Keratinocyte (primary cell): ENCODE measurements around the gene GPRIN1. TPM values are rescaled to one million over a fixed set of nuclear protein-coding genes. Genes with fewer than 3 reads are reported as not detected.
A peak's percentile ranks its signal among the peaks of the same experiment; 100 is the strongest.

Experiments used
- DNase-seq: peaks from one replicate; pipeline ENCODE4 v3.0.0-alpha.2; 2011; ENCODE audit warnings: low read depth, missing footprints, low spot score
- FAIRE-seq: peaks from 2 replicates; lab custom pipeline; 2011; peaks lifted over from hg19 to GRCh38; lab: Jason Lieb, UNC
- H2AFZ ChIP-seq: 2 replicates; pipeline ENCODE4 v1.6.0; 2012; ENCODE audit warnings: low read length, control low read depth, inconsistent platforms; ENCODE audit not compliant: control insufficient read depth
- H3K27ac ChIP-seq: 2 replicates; pipeline ENCODE4 v1.5.1; 2011; ENCODE audit warnings: low read length; ENCODE audit not compliant: control insufficient read depth, insufficient read depth
- H3K27me3 ChIP-seq: 3 replicates; pipeline ENCODE4 v1.6.0; 2011; ENCODE audit warnings: low read length; ENCODE audit not compliant: control insufficient read depth, insufficient read depth; ENCODE audit errors: extremely low read depth
- H3K36me3 ChIP-seq, 2 experiments: 2 replicates in 1 of 2; 3 replicates in 1 of 2; pipeline ENCODE4 v1.5.1; 2011; ENCODE audit warnings: low read length in 2 of 2, mild to moderate bottlenecking in 1 of 2; ENCODE audit not compliant: control insufficient read depth in 2 of 2, insufficient read depth in 2 of 2; ENCODE audit errors: extremely low read depth in 1 of 2
- H3K4me1 ChIP-seq: 3 replicates; pipeline ENCODE4 v1.5.1; 2011; ENCODE audit warnings: low read length; ENCODE audit not compliant: control insufficient read depth, insufficient read depth; ENCODE audit errors: extremely low read depth
- H3K4me2 ChIP-seq: 3 replicates; pipeline ENCODE4 v1.6.0; 2011; ENCODE audit warnings: low read depth, low read length; ENCODE audit not compliant: control insufficient read depth, insufficient read depth; ENCODE audit errors: extremely low read depth
- H3K4me3 ChIP-seq, 3 experiments: fragments of 200-600 bp in 1 of 3; sonication (generic) in 1 of 3; 2 replicates in 2 of 3; 3 replicates in 1 of 3; pipeline ENCODE4 v1.5.1; 2011 to 2016; ENCODE audit warnings: low read length in 3 of 3, mild to moderate bottlenecking in 3 of 3, control low read depth in 2 of 3, inconsistent platforms in 1 of 3, low read depth in 1 of 3, mixed read lengths in 1 of 3, mixed run types in 1 of 3, moderate library complexity in 1 of 3; ENCODE audit not compliant: control insufficient read depth in 2 of 3, insufficient read depth in 2 of 3; ENCODE audit errors: extremely low read depth in 1 of 3
- H3K79me2 ChIP-seq: 2 replicates; pipeline ENCODE4 v1.6.0; 2012; ENCODE audit warnings: low read length; ENCODE audit not compliant: control insufficient read depth, insufficient read depth
- H3K9ac ChIP-seq: 3 replicates; pipeline ENCODE4 v1.6.0; 2011; ENCODE audit warnings: low read length; ENCODE audit not compliant: control insufficient read depth, insufficient read depth; ENCODE audit errors: extremely low read depth
- H3K9me1 ChIP-seq: 3 replicates; pipeline ENCODE4 v1.6.0; 2011; ENCODE audit warnings: low read length; ENCODE audit not compliant: control insufficient read depth, insufficient read depth; ENCODE audit errors: extremely low read depth
- H3K9me3 ChIP-seq: 2 replicates; pipeline ENCODE4 v1.5.1; 2012; ENCODE audit warnings: low read depth, low read length; ENCODE audit not compliant: control insufficient read depth
- H4K20me1 ChIP-seq: 3 replicates; pipeline ENCODE4 v1.6.0; 2011; ENCODE audit warnings: low read length; ENCODE audit not compliant: control insufficient read depth, insufficient read depth; ENCODE audit errors: extremely low read depth
- CTCF ChIP-seq, 3 experiments: IDR thresholded peaks in 1 of 3; conservative IDR thresholded peaks in 1 of 3; optimal IDR thresholded peaks in 1 of 3; 2 replicates in 2 of 3; 3 replicates in 1 of 3; pipeline versions ENCODE3 to v1.5.1; 2011; ENCODE audit warnings: low read length in 3 of 3, mild to moderate bottlenecking in 3 of 3, moderate library complexity in 2 of 3, control low read depth in 1 of 3, inconsistent platforms in 1 of 3; ENCODE audit not compliant: insufficient read depth in 2 of 3; ENCODE audit errors: extremely low read depth in 1 of 3
- EZH2 ChIP-seq: IDR thresholded peaks from one replicate; pipeline ENCODE4 v1.6.1; 2012; ENCODE audit warnings: inconsistent platforms, mild to moderate bottlenecking, low read length, moderate library complexity
- dilution Hi-C: fragments of 300-500 bp; cut with MboI; formaldehyde crosslinking; loops from one replicate; pipeline ENCODE4 v1.7.0; 2020; ENCODE audit warnings: low sequenced_read_pairs; ENCODE audit not compliant: extremely low pct_ligation_motif_present
- polyA plus RNA-seq, 5 experiments: library from polyadenylated mRNA; depleted of rRNA in 3 of 5; stranded (reverse) in 3 of 5; stranded (forward) in 1 of 5; unstranded in 1 of 5; fragments of >200 nt; gene quantifications; 1 replicate in 1 of 5; 2 replicates in 3 of 5; 3 replicates in 1 of 5; pipeline versions ENCODE4 v1.2.1 to v1.2.3, GENCODE V29; 2011 to 2012; ENCODE audit warnings: missing spikeins in 2 of 5, low read depth in 1 of 5, low replicate concordance in 1 of 5

The GPRIN1 gene
- polyA plus RNA-seq, 1 donor (not counting 4 experiments of a cell fraction or from before 2014, with no cell fraction given) = 4.0 TPM

GRCh38 chr5:176560364-176560763 is 49.6 kb downstream of the GPRIN1 start:
- Histone ChIP-seq H2AFZ (no peak overlapping the region), H3K4me1 (peaks cover 13% of the 10 kb centered on the region), H3K4me2 (no peak overlapping the region), H3K9me1 (no peaks in the 10 kb centered on the region), H3K36me3 (no peaks in the 10 kb centered on the region), H3K27me3 (no peaks in the 10 kb centered on the region), H3K4me3 (no peak overlapping the region), H3K9me3 (no peaks in the 10 kb centered on the region), H3K27ac (no peak overlapping the region), H3K79me2 (no peaks in the 10 kb centered on the region), H4K20me1 (no peaks in the 10 kb centered on the region), H3K9ac (no peak overlapping the region)
- dilution Hi-C loops = no loop called here
- no peak for TF ChIP-seq CTCF (optimal IDR thresholded peaks at IDR 0.05 in 1 of 3, IDR thresholded peaks at IDR 0.05 in 1 of 3, conservative IDR thresholded peaks at IDR 0.05 in 1 of 3; ENCODE audit: extremely low read depth in 1 of 3, insufficient read depth in 2 of 3, low read length in 3 of 3)
- no peak for TF ChIP-seq EZH2
- FAIRE-seq (no peak), DNase-seq (no peak)

GRCh38 chr5:176559683-176560082 is 50.3 kb downstream of the GPRIN1 start:
- H3K79me2 ChIP-seq = no peaks in the 10 kb centered on the region
- H3K4me3 ChIP-seq = no peak overlapping the region
- DNase-seq = no peak
- H4K20me1 ChIP-seq = no peaks in the 10 kb centered on the region
- peaks cover 13% of the 10 kb centered on the region for H3K4me1 ChIP-seq
- H3K4me2 ChIP-seq = no peak overlapping the region
- H3K36me3 ChIP-seq = no peaks in the 10 kb centered on the region
- H3K9me3 ChIP-seq = no peaks in the 10 kb centered on the region
- H3K9me1 ChIP-seq = no peaks in the 10 kb centered on the region
- peak; percentile 17 for FAIRE-seq
- H3K9ac ChIP-seq = no peak overlapping the region
- TF ChIP-seq CTCF (optimal IDR thresholded peaks at IDR 0.05 in 1 of 3, IDR thresholded peaks at IDR 0.05 in 1 of 3, conservative IDR thresholded peaks at IDR 0.05 in 1 of 3; ENCODE audit: extremely low read depth in 1 of 3, insufficient read depth in 2 of 3, low read length in 3 of 3) (peak in 1 of 3 experiments; percentile 33), EZH2 (no peak)
- dilution Hi-C loops = no loop called here
- H2AFZ ChIP-seq = no peak overlapping the region
- H3K27ac ChIP-seq = no peak overlapping the region
- no peaks in the 10 kb centered on the region for H3K27me3 ChIP-seq
